OCI-LY7 (cell line): Measurements from ENCODE around the gene HCRTR1.

Experiments used
- CTCF ChIP-seq: fragments of 200-600 bp; sonication (generic); conservative IDR thresholded peaks from 2 replicates; pipeline ENCODE4 v1.5.1; 2014; ENCODE audit warnings: mild to moderate bottlenecking, antibody characterized with exemption, low read length, moderate library complexity, mixed read lengths
- EZH2phosphoT487 ChIP-seq: fragments of 200-600 bp; sonication (generic); IDR thresholded peaks from 2 replicates; pipeline ENCODE4 v1.6.1; 2018; ENCODE audit warnings: low read depth, borderline replicate concordance, mild to moderate bottlenecking, mixed run types, antibody characterized with exemption, low read length, moderate library complexity, mixed read lengths

GRCh38 chr1:31632649-31633048 is 15.2 kb downstream of the HCRTR1 start:
- TF ChIP-seq CTCF, result no peak
- TF ChIP-seq EZH2phosphoT487, result no peak
